Stimulated activated CD8-positive, alpha-beta memory T cell treated with anti-CD3 and anti-CD28 coated beads, Interleukin-2, amount 100 ng/mL, for 1 hour (primary cell): ENCODE measurements around the gene AFAP1.

Experiments used
- DNase-seq, 2 donors: peaks; one replicate each; pipeline ENCODE4 v3.0.0-alpha.2; 2020; ENCODE audit warnings: low read depth in 2 of 2

AFAP1 gene

GRCh38 chr4:7716010-7716721, 223.5 kb downstream of the AFAP1 start:
- no peak for DNase-seq

DNA sequence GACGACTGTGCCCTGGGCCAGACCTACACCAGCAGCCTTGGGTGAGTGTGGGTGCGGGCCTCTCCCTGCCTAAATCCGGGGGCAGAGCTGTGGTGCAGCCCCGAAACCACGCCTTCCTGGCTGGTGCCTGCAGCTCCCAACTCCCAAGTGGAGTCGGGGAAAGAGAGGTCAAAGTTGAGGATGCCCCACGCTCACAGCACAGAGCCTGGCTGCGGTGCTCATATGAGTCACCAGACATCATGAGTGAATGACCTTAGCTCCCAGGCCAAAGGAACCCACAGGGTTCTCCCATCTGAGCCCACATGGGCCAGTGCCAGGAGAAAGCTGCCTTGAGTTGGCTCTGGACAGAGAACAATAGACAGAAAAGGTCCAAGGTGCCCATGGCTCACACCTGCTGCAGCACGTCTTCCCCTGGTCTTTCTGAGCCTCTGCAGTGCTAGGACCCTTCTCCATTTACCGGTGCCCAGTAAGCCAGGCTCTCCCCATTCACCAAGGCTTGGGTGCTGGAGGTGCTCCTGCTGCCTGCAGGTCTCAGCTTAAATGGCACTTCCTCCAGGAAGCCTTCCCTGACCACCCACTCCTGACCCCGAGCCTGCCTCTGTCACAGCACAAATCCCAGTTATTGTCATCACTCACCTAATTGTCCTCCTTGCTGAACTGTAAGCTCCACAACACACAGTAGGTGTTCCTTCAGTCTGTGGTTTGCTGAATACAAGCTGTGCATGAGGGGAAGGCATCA, 224.2 kb downstream of the AFAP1 start:
- DNase-seq: no peak

GRCh38 chr4:7714738-7715137, 224.9 kb downstream of the AFAP1 start:
- DNase-seq: no peak

- DNase-seq: no peak
These were observed 225.5 kb downstream of the AFAP1 start for GRCh38 chr4:7714176-7714575.

DNA sequence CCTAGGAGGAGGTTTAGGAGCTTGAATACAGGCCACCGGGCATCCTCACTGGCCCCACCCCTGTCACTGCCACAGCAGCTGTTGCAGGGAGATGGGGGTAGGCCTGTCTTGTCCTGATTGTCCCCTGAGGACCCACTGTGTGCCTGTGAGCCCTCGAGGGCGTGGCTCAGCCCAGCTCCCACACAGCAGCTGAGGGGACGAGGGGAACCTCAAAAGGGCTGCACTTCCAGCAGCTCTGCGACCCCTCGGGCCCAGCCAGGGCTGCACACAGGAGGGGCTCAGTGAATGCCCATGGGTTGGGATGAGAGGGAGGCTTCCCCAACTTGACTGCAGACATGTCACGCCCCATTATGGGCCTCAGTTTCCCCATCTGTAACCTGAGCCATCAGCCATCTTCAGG, 225.9 kb downstream of the AFAP1 start:
- DNase-seq: no peak

DNA sequence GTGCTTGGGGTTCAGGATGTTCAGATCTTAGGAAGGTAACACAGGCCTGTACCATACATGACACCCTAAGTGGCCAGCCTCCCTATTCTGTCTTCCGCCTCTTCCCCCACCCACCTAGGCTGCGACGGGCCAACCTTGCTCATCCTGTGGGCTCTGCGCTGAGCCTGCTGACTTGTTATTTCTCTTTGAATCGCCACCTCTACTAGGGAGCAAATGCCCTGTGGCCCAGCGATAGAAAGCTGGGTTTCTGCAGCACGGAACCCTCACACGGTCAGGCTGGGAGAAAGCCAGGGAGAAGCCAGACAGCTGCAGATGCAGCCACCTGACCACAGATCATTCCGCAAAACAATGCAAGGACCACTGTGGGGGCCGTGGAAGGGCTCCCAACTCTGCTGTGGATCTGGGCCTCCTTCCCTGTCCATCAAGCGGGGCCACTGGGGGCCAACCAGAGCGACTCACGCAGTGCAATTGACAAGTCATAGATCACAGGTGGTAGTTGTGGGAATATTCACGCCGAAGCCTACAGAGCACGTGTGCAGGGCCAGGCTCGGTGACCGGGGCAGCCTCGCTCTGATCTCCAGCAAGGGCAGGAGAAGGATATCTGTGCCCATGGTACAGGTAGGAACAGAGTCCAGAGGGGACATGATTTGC, 227.5 kb downstream of the AFAP1 start:
- DNase-seq: no peak

GRCh38 chr4:7711307-7711963, 228.2 kb downstream of the AFAP1 start:
- DNase-seq: no peak

GRCh38 chr4:7710576-7711306, 228.9 kb downstream of the AFAP1 start:
- DNase-seq: no peak

DNA sequence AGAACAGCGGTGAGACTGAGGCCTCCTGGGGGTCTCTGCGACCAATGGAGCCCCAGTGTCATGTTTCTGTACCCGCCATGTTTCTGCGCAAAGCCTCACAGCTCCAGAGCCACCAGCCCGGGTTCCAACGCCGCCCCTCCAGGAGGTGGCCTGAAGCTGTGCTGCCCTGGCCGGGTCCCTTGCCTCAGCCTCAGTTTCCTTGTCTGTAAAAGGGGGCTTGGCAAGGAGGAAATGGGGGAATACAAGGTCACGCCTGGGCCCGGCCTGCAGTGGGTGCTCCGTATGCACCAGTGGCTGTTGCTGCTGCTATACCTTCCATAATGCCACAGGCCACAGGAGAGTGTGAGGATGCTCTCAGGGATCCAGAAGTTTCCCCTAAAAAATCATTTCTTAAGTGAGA, 229.5 kb downstream of the AFAP1 start:
- DNase-seq: no peak

DNA sequence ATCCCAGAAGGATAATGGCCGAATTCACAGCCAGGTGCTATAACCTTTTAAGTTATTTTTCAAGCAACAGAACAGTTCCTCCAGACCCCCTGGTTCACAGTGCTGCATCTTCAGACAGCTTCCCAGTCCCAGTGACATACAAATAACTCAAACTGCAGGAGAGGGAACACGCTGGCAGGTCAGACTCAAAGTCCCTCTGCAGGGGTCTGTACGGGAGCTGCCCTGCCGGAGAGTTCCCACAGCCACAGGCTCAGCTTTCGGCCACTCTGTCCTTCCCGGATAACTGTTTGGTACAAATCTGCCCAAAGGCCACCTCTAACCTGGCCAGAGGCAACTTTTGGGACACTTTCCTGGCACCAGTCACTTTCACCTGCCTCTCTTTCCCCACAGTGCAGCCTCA, 230.2 kb downstream of the AFAP1 start:
- DNase-seq: no peak

DNA sequence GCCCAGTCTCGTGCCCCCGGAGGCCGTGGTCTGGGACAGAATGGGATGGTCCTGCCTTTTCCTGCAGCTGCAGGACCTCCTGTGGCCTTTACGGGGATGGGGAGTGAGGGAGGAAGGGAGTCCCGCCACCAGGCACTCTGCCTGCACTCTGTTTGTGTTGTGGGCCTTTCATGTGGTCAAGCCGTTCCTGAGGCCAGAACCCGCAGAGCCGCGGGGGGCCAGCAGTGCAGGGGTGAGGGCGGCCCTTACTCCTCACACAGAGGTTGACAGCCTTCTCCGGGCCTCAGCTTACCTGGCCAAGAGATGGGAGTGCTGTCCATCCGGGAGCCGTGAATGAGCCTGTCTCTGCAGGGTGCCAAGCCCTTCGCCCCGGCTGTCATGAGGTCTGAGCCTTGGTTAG, 230.7 kb downstream of the AFAP1 start:
- no peak for DNase-seq
